ENCODE results near the gene OR13A1.
"Not testable (repeated sequence)": the region's sequence is repeated elsewhere in the genome, so short reads cannot be mapped to it uniquely, and the experiment has no call there.

DNA sequence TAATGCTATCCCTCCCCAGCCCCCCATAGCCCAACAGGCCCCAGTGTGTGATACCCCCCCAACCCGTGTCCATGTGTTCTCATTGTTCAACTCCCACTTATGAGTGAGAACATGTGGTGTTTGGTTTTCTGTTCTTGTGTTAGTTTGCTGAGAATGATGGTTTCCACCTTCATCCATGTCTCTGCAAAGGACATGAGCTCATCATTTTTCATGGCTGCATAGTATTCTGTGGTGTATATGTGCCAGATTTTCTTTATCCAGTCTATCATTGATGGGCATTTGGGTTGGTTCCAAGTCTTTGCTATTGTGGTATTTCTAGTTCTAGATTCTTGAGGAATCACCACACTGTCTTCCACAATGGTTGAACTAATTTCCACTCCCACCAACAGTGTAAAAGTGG, 11.5 kb upstream of the OR13A1 start:
- TF ChIP-seq, protein P1, sequence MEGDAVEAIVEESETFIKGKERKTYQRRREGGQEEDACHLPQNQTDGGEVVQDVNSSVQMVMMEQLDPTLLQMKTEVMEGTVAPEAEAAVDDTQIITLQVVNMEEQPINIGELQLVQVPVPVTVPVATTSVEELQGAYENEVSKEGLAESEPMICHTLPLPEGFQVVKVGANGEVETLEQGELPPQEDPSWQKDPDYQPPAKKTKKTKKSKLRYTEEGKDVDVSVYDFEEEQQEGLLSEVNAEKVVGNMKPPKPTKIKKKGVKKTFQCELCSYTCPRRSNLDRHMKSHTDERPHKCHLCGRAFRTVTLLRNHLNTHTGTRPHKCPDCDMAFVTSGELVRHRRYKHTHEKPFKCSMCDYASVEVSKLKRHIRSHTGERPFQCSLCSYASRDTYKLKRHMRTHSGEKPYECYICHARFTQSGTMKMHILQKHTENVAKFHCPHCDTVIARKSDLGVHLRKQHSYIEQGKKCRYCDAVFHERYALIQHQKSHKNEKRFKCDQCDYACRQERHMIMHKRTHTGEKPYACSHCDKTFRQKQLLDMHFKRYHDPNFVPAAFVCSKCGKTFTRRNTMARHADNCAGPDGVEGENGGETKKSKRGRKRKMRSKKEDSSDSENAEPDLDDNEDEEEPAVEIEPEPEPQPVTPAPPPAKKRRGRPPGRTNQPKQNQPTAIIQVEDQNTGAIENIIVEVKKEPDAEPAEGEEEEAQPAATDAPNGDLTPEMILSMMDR (IDR thresholded peaks at IDR 0.05; ENCODE audit: low read length) = not testable (repeated sequence)
- not testable (repeated sequence) for TF ChIP-seq EZH2phosphoT487 (IDR thresholded peaks at IDR 0.05; ENCODE audit: low read length); EZH2 (optimal IDR thresholded peaks at IDR 0.05; ENCODE audit: low read depth, low read length)
